ENCODE results near the gene SDHAF2.
"Not testable (repeated sequence)": the region's sequence is repeated elsewhere in the genome, so short reads cannot be mapped to it uniquely, and the experiment has no call there.

SDHAF2 gene

GRCh38 chr11:61425367-61426131 lies 4.4 kb upstream of the SDHAF2 start:
- no peak for DNase-seq (ENCODE audit: low read depth in 2 of 2)

- peak; percentile 38 to 62 for DNase-seq (ENCODE audit: low read depth in 2 of 2)
Observed at GRCh38 chr11:61429346-61429690, 606 bp upstream of the SDHAF2 start.

- not testable (repeated sequence) for DNase-seq (ENCODE audit: low read depth in 2 of 2)
Observed at GRCh38 chr11:61430839-61431238, 915 bp downstream of the SDHAF2 start.

GRCh38 chr11:61437496-61437895 lies 7.6 kb downstream of the SDHAF2 start:
- no peak for DNase-seq (ENCODE audit: low read depth in 2 of 2)

GRCh38 chr11:61439615-61440014 lies 9.7 kb downstream of the SDHAF2 start:
- no peak for DNase-seq (ENCODE audit: low read depth in 2 of 2)

- DNase-seq (ENCODE audit: low read depth in 2 of 2): no peak
Observed at GRCh38 chr11:61442616-61443015, 12.7 kb downstream of the SDHAF2 start.

- DNase-seq (ENCODE audit: low read depth in 2 of 2): no peak
Observed at GRCh38 chr11:61445516-61445915, 15.6 kb downstream of the SDHAF2 start.

GRCh38 chr11:61446211-61446651 lies 16.3 kb downstream of the SDHAF2 start:
- DNase-seq (ENCODE audit: low read depth in 2 of 2): peak; percentile 79 to 83

GRCh38 chr11:61447601-61448551 lies 18.0 kb downstream of the SDHAF2 start:
- DNase-seq (ENCODE audit: low read depth in 2 of 2): no peak

- DNase-seq (ENCODE audit: low read depth in 2 of 2): no peak
Observed at GRCh38 chr11:61448552-61448927, 18.6 kb downstream of the SDHAF2 start.

- no peak for DNase-seq (ENCODE audit: low read depth in 2 of 2)
Observed at GRCh38 chr11:61452825-61453224, 22.9 kb downstream of the SDHAF2 start.

- no peak for DNase-seq (ENCODE audit: low read depth in 2 of 2)
Observed at GRCh38 chr11:61453695-61454094, 23.8 kb downstream of the SDHAF2 start.

GRCh38 chr11:61454520-61454919 lies 24.6 kb downstream of the SDHAF2 start:
- DNase-seq (ENCODE audit: low read depth in 2 of 2): no peak

GRCh38 chr11:61460474-61460881 lies 30.6 kb downstream of the SDHAF2 start:
- DNase-seq (ENCODE audit: low read depth in 2 of 2): no peak

GRCh38 chr11:61460986-61461385 lies 31.1 kb downstream of the SDHAF2 start:
- no peak for DNase-seq (ENCODE audit: low read depth in 2 of 2)

GRCh38 chr11:61467602-61468001 lies 37.7 kb downstream of the SDHAF2 start:
- not testable (repeated sequence) for DNase-seq (ENCODE audit: low read depth in 2 of 2)

GRCh38 chr11:61468002-61468401 lies 38.1 kb downstream of the SDHAF2 start:
- DNase-seq (ENCODE audit: low read depth in 2 of 2): no peak

GRCh38 chr11:61472282-61472681 lies 42.4 kb downstream of the SDHAF2 start:
- DNase-seq (ENCODE audit: low read depth in 2 of 2): no peak

- DNase-seq (ENCODE audit: low read depth in 2 of 2): no peak
Observed at GRCh38 chr11:61472868-61473267, 42.9 kb downstream of the SDHAF2 start.

- DNase-seq (ENCODE audit: low read depth in 2 of 2): no peak
Observed at GRCh38 chr11:61473370-61474012, 43.6 kb downstream of the SDHAF2 start.

- DNase-seq (ENCODE audit: low read depth in 2 of 2): no peak
Observed at GRCh38 chr11:61474013-61474643, 44.2 kb downstream of the SDHAF2 start.

- no peak for DNase-seq (ENCODE audit: low read depth in 2 of 2)
Observed at GRCh38 chr11:61475433-61475832, 45.5 kb downstream of the SDHAF2 start.

Measured in stimulated activated CD4-positive, alpha-beta T cell treated with anti-CD3 and anti-CD28 coated beads, Interleukin-15, amount 100 ng/mL, for 48 hours (primary cell).